Endodermal cell (in vitro differentiated cells): ENCODE measurements around the gene GRIK4. TPM values are rescaled to one million over a fixed set of nuclear protein-coding genes. Genes with fewer than 3 reads are reported as not detected.

Experiments
- DNase-seq: peaks from one replicate; pipeline ENCODE4 v3.0.0-alpha.2; 2017
- H3K27ac ChIP-seq: 2 replicates; pipeline ENCODE4 v1.5.1; 2013; ENCODE audit warnings: mild to moderate bottlenecking, low read depth, low read length, moderate library complexity
- H3K27me3 ChIP-seq: 2 replicates; pipeline ENCODE4 v1.6.1; 2013; ENCODE audit warnings: mild to moderate bottlenecking, low read length, moderate library complexity; ENCODE audit not compliant: insufficient read depth, control insufficient read depth, poor library complexity, severe bottlenecking
- H3K36me3 ChIP-seq: 2 replicates; pipeline ENCODE4 v1.7.0; 2013; ENCODE audit warnings: mild to moderate bottlenecking, low read length, moderate library complexity; ENCODE audit not compliant: control insufficient read depth, insufficient read depth
- H3K4me1 ChIP-seq: one replicate; pipeline ENCODE4 v1.7.0; 2013; ENCODE audit warnings: low read length; ENCODE audit not compliant: control insufficient read depth, insufficient read depth
- H3K4me3 ChIP-seq: 2 replicates; pipeline ENCODE4 v1.5.1; 2013; ENCODE audit warnings: mild to moderate bottlenecking, low read length, moderate library complexity
- H3K9ac ChIP-seq: 2 replicates; pipeline ENCODE4 v1.6.1; 2013; ENCODE audit warnings: mild to moderate bottlenecking, low read length, moderate library complexity; ENCODE audit not compliant: poor library complexity, severe bottlenecking; ENCODE audit errors: extremely low read depth
- H3K9me3 ChIP-seq: 2 replicates; pipeline ENCODE4 v1.6.1; 2013; ENCODE audit warnings: mild to moderate bottlenecking, low read length, moderate library complexity; ENCODE audit not compliant: control insufficient read depth
- H3K27ac Mint-ChIP-seq: 2 replicates; pipeline ENCODE4 v1.8.0; 2020; ENCODE audit warnings: mixed read lengths
- H3K27me3 Mint-ChIP-seq: 2 replicates; pipeline ENCODE4 v1.8.0; 2021; ENCODE audit warnings: mild to moderate bottlenecking, mixed read lengths; ENCODE audit not compliant: insufficient read depth
- H3K36me3 Mint-ChIP-seq: 2 replicates; pipeline ENCODE4 v1.8.0; 2020; ENCODE audit warnings: low read depth, mixed read lengths
- H3K4me1 Mint-ChIP-seq: 2 replicates; pipeline ENCODE4 v1.8.0; 2020; ENCODE audit warnings: mixed read lengths
- H3K4me3 Mint-ChIP-seq: 2 replicates; pipeline ENCODE4 v1.8.0; 2020; ENCODE audit warnings: mild to moderate bottlenecking, moderate library complexity, mixed read lengths
- H3K9me3 Mint-ChIP-seq: 2 replicates; pipeline ENCODE4 v1.8.0; 2020; ENCODE audit warnings: mild to moderate bottlenecking, mixed read lengths
- WGBS, 2 experiments: methylation state at CpG; one replicate each; pipeline versions ENCODE4 v1.1.5 to v1.1.7; 2013; ENCODE audit warnings: missing lambda C conversion rate in 2 of 2, mixed read lengths in 1 of 2; ENCODE audit not compliant: insufficient coverage in 1 of 2, insufficient read length in 1 of 2; 5-methylcytosine and 5-hydroxymethylcytosine counted together
- total RNA-seq, 2 donors: library from RNA; stranded (reverse); fragmentation: NEBNext Ultra II Directional in 1 of 2; extraction: Animal tissue kit (Norgen Biotek cat#: 25700) in 1 of 2; gene quantifications; 2 replicates in 1 of 2; 3 replicates in 1 of 2; pipeline ENCODE4 v1.2.1, GENCODE V29; 2021
- TF ChIP-seq, protein P1 (sequence below): fragments of 200-600 bp; sonication (generic); conservative IDR thresholded peaks from 2 replicates; pipeline ENCODE4 v1.5.0; 2021; ENCODE audit warnings: antibody characterized with exemption, mild to moderate bottlenecking

Gene GRIK4
- total RNA-seq, 2 donors from 2014 or later: 1.7 to 3.5 TPM

GRCh38 chr11:120925944-120926343 lies 414.4 kb downstream of the GRIK4 start:
- Mint-ChIP-seq H3K4me3 (no peak overlapping the region), H3K9me3 (no peaks in the 10 kb centered on the region), H3K27ac (no peak overlapping the region), H3K36me3 (no peaks in the 10 kb centered on the region), H3K27me3 (no peaks in the 10 kb centered on the region), H3K4me1 (peaks cover 8% of the 10 kb centered on the region)
- Histone ChIP-seq H3K36me3 (no peaks in the 10 kb centered on the region), H3K4me3 (no peak overlapping the region), H3K9me3 (no peaks in the 10 kb centered on the region), H3K27me3 (no peaks in the 10 kb centered on the region), H3K4me1 (peaks cover 5% of the 10 kb centered on the region), H3K9ac (no peak overlapping the region), H3K27ac (no peak overlapping the region)
- DNase-seq: no peak
- TF ChIP-seq, protein P1, sequence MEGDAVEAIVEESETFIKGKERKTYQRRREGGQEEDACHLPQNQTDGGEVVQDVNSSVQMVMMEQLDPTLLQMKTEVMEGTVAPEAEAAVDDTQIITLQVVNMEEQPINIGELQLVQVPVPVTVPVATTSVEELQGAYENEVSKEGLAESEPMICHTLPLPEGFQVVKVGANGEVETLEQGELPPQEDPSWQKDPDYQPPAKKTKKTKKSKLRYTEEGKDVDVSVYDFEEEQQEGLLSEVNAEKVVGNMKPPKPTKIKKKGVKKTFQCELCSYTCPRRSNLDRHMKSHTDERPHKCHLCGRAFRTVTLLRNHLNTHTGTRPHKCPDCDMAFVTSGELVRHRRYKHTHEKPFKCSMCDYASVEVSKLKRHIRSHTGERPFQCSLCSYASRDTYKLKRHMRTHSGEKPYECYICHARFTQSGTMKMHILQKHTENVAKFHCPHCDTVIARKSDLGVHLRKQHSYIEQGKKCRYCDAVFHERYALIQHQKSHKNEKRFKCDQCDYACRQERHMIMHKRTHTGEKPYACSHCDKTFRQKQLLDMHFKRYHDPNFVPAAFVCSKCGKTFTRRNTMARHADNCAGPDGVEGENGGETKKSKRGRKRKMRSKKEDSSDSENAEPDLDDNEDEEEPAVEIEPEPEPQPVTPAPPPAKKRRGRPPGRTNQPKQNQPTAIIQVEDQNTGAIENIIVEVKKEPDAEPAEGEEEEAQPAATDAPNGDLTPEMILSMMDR: no peak
- 90 to 100% methylated on average over 2 of the region's 2 CpGs for WGBS, 2 experiments

DNA sequence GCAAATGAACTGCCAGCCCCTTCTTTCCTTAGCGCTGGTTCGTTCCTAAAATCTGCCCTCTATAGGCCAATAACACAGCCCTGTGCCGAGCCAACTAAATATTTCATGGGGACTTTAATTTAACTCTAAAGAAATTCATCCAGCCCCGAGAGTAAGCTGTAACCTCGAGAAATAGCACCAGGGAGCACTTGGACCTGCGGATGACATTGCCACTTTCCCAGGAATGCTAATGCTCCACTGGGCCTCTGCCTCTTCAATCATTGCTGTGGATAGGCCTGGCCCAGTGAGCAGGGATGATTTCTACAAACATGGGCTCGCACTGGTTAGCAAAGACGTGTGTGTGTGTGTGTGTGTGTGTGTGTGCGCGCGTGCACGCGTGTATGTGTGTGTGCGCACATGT lies 417.1 kb downstream of the GRIK4 start:
- Mint-ChIP-seq H3K9me3 (no peaks in the 10 kb centered on the region), H3K4me1 (peaks cover 13% of the 10 kb centered on the region), H3K36me3 (no peaks in the 10 kb centered on the region), H3K27ac (no peak overlapping the region), H3K27me3 (no peaks in the 10 kb centered on the region), H3K4me3 (no peak overlapping the region)
- Histone ChIP-seq H3K27ac (no peak overlapping the region), H3K27me3 (no peaks in the 10 kb centered on the region), H3K4me1 (peaks cover 5% of the 10 kb centered on the region), H3K4me3 (no peak overlapping the region), H3K9ac (no peak overlapping the region), H3K36me3 (no peaks in the 10 kb centered on the region), H3K9me3 (no peaks in the 10 kb centered on the region)
- TF ChIP-seq, protein P1: peak; percentile 55
- no peak for DNase-seq
- 80 to 97% methylated on average over 4 to 14 of the region's 14 CpGs for WGBS, 2 experiments

- H3K27ac ChIP-seq: no peak overlapping the region
- Mint-ChIP-seq H3K4me3 (no peak overlapping the region), H3K4me1 (peaks cover 13% of the 10 kb centered on the region), H3K27me3 (no peaks in the 10 kb centered on the region), H3K9me3 (no peaks in the 10 kb centered on the region), H3K36me3 (no peaks in the 10 kb centered on the region), H3K27ac (peak overlapping the region; percentile 11)
- no peaks in the 10 kb centered on the region for H3K27me3 ChIP-seq
- no peak overlapping the region for H3K4me3 ChIP-seq
- no peak for DNase-seq
- H3K36me3 ChIP-seq: no peaks in the 10 kb centered on the region
- no peak overlapping the region for H3K9ac ChIP-seq
- H3K4me1 ChIP-seq: peaks cover 5% of the 10 kb centered on the region
- H3K9me3 ChIP-seq: no peaks in the 10 kb centered on the region
- WGBS, 2 experiments: 93 to 95% methylated on average over 7 to 11 of the region's 11 CpGs
- TF ChIP-seq, protein P1: no peak
These were observed 417.5 kb downstream of the GRIK4 start for GRCh38 chr11:120929090-120929489.
